IPS DF 4.7 (cell line): Measurements from ENCODE around the gene PARD3B.
"Not testable (repeated sequence)": the region's sequence is repeated elsewhere in the genome, so short reads cannot be mapped to it uniquely, and the experiment has no call there.

Source experiments
- DNase-seq: peaks from one replicate; pipeline ENCODE4 v3.0.0-alpha.2; 2013; ENCODE audit warnings: low spot score; ENCODE audit errors: extremely low read depth

PARD3B gene

DNA sequence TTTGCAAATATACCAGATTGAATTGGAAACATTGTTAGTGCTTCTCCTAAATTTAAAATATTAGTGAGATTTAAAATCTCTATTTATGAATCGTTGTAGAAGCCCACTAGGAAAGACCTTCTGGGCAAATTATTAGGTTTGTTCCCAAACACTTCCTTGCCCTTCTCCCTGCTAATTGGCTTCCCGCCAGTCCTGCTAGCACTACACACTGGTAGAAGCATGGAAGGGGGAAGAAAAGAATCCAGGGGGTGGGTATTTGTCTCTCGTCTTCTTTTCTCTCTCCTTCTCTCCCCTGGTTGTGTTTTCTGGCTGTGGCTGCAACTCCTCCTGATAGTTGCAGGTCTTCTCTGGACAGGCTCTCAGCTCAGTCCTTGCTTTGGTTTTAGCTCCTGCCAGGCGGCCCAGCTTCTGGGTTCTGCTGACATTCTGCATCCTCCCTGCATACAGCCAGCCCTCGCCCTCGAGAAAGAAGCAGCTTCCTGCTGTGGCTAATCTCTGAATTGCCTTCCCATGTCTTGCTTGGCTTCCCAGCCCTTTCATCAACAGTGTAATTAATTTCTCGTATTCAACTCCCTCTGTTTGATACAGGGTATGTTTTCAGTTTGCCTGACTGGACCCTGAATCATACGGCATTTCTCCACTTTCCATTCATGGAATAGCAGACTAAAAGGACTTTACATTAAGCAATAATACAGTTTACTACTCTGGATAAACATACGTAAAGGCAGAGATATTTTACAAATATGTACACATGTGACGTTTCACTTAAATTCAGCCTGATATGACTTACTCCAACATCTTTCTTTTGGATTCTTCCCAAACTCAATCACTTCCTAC is 6.9 kb upstream of the PARD3B start:
- no peak for DNase-seq

DNA sequence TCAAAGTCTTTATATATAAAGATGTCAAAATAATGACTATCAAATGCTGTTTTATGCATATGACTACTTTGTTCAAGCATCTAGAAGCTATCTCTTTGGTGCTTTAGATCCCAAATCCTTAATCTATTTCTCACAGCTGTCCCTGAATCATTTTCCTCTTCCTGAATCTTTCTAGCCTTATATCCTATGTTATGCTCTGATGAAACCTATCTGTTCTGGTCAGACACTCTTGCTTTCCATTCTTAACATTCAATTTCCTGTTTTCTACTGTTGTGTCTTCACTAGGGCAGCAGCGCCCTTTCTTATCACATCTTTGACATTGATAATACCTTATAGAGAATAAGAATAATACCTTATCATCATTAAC is 6.3 kb upstream of the PARD3B start:
- no peak for DNase-seq

DNA sequence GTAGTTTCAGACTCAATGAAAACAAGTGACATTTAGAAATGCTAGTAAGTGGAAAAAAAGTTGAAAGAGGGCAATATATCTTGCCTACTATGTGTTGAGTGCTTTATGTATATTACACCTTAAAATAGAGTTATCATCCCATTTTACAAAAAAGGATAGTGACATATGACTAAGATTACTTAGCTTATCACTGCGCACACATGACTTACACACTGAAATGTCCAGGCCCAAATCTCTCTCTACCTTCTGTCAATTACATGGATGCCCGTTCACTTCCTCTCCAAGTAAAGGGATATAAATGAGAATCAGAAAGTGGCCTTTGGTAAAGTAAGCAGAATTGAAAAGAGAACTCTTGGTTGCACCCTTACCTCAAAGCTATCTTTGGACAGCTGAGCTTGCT is 3.6 kb upstream of the PARD3B start:
- DNase-seq = no peak

DNA sequence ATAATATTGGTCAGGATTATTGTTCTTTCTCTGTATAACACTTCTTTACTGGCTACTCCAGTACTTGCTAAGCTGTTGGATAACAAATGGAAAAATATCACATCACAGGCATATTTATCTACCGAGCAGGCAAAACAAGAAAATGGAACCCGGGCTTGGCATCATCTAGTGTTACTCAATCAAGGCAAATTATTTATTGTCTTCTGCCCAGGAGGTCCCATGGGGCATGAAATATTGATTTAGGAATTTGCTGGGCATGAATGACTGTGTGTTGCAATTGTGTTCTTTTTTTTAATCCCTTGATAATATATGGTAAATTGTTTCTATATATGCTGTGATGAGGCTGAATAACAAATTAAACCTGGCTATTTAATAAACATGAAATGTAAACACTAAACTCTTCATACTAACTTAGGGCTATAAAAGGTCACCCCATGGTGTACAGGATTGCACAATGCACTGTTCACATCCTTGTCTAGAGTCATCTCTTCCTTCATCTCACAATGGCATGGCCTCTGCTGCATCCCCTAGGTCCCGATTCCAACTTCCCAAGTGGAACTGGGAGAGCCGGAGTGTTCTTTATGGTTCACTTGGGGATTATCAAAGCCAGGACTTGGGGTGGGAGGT is 2.2 kb upstream of the PARD3B start:
- DNase-seq = no peak

DNA sequence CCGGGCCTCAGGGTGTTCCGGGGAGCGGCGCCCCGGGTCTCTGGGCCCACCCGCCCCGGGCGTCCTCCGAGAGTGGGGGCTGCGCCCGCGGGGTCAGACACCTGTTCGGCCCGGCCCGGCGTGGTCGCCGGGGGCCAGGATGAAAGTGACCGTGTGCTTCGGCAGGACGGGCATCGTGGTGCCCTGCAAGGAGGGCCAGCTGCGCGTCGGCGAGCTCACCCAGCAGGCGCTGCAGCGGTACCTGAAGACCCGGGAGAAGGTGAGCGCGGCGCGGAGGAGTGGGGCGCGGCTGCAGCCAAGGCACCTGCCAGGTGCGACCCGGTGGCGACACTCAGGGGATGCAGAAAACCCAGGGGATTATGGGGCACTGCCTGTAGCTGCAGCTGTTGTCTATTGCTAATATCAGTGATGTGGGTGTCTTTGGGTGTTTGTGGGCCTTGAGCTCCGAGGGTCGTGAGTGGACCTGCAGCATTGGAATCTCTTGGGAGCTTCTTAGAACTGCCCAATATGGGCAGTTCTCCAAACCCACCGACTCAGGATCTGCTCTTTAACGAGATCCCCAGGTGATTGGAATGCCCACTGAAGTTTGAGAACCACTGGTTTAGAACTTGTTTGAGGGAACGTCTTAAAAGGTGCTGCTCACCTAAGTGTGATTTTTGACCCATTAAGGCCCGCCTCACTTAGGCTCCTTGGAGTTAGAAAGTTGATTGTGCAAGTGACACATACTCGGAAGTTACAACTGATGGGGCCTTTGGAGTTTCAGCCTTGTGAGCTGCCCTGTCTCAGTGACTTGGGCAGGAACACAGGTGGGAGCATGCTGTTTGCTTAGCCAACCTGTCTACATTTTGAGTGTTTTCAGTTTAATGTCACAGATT is 823 bp downstream of the PARD3B start:
- DNase-seq = no peak

DNA sequence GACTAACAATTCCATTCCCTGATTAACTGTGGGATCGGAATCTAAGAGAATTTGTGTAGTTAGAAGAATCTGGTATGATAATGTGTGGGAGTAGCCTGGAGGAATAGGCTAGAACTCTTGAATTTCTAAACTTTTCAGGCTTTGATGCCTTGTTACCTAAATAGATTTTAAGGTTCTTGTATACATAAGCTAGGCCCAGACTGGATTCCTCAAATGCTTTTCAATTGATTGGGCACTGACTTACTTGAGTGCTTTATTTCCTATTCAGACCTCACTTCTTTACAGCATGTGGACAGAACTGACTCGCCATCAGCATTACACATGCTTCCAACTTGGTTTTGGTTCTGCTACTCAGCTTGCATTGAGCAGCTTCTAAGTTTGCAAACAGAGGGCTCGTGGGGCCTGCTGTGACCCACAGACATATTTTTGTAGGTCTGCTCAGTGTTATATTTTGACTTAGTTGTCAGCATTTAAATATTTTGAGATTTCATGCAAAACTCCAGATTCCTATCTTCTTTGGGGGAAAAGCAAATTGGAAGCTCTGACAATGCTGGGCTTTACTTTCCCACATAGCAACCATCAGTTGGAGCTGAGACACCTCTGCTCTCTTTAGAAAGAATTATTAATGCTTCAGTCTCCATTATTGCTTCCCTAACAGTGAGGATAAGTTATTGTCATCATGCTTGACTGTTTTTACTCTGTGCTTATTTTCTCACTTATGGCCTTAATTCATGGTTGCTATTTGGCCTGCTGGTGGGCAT is 5.7 kb downstream of the PARD3B start:
- DNase-seq = no peak

DNA sequence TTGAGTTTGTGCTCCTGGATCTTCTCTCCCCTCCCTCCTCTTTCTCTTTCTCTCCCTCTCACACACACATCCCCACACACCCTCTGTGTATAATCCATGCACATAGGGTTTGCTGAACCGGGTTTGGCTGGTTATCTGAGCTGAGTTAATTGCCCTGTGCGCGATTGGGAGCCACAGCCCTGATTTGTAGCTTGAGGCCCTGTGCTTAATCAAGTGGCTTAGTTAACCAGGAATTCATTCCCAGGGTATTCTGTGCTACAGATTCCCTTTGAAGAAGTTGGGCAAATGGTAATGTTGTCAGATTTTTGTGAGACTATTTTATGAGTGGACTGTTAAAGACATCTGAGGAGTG is 6.2 kb downstream of the PARD3B start:
- no peak for DNase-seq

DNA sequence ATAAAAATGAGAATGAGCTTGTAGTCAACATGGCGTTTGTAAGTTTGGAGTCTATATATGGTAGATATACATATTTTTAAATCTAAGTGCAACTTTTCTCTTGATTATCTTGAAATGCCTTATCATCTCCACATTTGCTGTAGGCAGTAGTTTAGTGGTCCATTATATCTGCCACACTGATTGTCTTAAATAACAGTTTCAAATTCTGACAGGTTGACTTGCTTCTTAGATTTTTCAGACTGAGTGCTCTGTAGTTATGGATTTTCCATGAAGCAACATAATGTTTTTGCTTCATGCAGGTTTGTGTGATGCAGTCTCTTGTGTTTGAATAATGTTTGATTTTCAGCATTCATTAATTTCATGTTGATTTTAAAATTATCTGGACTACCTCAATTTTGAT is 12.3 kb downstream of the PARD3B start:
- no peak for DNase-seq

DNA sequence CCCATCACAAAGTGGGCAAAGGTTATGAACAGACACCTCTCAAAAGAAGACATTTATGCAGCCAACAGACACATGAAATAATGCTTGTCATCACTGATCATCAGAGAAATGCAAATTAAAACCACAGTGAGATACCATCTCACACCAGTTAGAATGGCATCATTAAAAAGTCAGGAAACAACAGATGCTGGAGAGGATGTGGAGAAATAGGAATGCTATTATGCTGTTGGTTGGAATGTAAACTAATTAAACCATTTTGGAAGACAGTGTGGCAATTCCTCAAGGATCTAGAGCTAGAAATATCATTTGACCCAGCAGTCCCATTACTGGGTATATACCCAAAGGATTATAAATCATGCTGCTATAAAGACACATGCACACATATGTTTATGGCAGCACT is 14.1 kb downstream of the PARD3B start:
- not testable (repeated sequence) for DNase-seq

DNA sequence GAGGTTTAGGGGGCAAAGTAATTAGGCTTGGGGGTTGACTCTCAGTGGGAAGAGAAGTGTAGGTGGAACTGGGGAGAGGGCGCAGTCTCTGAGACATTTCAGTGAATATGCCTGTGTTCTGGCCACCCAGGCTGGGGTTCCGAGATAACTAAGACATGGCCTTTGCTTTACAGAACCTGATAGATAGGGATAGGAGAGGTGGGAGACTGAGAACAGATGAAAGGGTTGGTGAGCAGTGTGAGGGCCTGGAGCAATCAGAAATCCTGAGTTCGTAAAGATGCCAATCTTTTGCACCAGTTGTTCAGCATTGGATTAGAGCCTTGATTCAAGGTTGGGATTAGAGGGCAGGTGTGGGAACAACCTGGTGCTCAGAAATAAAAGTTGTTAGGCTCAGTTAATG is 15.6 kb downstream of the PARD3B start:
- no peak for DNase-seq

DNA sequence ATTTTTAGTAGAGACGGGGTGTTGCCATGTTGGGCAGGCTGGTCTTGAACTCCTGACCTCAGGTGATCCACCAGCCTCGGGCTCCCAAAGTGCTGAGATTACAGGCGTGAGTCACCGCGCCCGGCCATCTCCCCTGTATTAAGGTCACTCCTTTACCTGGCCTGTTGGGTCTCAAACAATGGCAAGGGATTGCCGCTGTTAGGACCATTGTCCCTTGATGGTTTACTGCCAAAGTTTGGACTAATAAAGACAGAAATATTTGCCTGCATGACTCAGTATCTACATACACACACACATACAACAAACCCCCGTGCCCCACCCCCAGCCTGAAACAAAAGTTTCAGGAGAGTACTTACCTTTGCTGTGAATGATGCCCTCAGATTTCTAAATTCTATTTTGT is 16.5 kb downstream of the PARD3B start:
- DNase-seq = no peak

DNA sequence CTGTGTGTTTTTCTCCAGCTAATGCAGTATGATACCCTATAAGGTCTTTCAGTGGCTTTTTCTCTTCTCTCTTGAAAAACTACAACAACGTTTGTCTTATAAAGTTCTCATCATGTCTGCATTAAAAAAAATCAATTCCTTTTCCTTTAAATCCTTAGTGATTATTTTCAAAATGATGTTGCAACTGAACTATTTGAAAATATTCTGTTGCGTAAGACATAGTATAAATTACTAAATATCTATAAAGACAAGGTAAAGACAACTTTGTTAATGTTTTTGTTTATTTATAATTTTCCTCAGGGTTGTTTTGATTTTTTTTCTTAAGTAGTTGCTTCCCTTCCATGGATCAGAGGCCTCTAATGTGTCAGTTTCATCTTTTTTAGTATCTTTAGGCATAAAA is 21.2 kb downstream of the PARD3B start:
- no peak for DNase-seq

DNA sequence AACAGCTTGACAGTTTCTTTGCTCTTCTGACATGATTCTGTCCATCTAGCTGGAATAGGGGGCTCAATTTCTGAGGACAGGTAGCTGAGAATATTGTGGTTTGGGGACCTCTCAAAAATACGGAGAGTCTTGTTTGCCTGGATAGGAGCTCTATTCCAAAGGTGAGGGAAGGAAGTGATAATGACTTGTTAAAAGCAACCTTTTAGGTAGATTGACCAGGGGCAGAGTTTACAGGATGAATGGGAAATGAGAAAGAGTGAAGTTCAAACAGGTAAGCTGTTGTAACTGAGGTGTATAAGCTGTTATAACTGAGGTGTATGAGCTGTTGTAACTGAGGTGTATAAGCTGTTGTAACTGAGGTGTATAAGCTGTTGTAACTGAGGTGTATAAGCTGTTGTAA is 25.1 kb downstream of the PARD3B start:
- no peak for DNase-seq

DNA sequence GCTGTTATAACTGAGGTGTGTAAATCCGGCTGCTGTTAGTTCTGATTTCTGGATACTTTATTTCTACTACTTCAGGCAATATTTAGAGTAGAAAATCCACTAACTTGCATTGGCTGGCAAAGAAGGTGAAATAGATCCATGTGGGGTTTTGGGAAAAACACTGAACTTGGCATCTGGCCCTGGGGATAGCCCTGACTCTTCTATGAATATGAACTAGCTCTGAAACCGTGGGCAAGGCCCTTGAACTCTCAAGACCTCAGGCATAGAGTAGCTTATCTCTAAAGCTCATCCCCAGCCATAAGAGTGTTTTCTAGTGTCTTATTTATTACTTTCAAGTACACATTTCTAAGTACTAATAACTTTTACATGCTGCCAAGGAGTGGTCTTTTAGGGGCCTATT is 25.8 kb downstream of the PARD3B start:
- no peak for DNase-seq

DNA sequence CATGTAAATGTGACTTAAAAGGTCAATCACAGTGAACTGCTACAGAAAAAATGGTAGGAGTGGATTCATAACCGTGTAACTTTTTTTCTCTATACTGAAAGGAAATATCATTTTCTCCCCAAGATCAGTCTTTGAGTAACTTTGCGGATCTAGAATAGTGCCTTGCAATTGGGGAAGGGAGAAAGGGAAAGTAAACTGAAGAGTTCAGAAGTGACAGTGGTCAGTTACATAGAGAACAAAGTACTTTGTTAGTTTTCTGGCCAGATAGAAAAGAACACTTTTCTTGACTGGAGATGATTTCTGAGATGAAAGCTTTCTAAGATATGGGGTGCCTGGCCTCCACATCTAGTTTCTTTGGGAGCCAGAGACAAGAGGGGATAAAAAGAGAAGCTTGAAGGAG is 26.6 kb downstream of the PARD3B start:
- DNase-seq = no peak

DNA sequence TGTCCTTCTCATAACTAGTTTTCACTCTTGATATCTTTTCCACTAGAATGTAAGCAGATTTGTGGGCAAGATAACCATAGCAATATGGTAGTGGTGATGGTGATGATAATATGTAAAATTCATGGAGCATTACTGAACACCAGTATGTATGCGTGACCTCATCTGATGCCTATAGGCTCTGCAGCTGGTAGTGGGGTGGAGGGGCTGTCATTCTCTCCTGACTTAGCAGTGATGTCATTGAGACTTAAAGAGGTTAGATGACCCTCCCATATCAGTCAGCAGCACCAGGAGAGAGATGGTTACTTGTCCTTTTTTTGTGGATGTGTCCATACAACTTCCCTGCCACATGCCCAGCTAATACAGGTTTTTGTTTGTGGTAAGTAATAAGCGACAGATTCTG is 27.9 kb downstream of the PARD3B start:
- no peak for DNase-seq

DNA sequence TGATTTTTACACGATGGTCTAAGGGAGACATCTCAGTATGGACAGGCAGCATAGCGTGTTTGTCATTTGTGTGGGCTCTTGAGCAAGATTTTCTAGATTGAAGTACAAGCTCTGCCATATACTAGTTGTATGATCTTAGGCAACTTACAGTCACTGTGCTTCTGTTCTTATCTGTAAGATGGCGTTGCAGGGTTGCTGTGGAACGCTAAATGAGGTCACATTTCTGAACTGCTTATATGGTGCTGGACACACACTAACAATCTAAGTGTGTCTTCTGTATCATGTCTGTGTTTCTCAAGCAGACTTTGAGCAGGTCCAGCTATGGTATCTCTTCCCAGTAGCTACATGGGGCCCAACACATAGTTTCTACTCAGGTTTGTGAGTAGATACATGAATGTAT is 29.2 kb downstream of the PARD3B start:
- no peak for DNase-seq

DNA sequence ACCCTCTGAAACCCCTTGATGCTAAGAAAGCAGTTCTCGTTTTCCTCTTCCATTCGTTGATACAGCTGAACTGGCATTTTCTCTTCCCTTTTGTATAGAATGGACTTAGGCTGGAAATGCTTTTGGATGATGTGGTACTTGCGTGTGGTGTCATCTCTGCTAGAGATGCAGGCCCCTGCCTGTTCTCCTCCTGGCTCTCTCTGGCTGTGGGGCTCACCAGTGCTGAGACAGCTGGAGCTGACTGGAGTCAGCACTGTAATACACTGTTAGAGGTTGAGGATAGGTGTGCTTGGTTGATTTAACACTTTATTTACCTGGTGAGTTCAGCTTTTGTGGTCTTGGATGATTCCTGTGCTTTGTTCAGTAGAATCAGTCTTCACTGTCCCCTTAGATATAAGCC is 30.2 kb downstream of the PARD3B start:
- DNase-seq = no peak

DNA sequence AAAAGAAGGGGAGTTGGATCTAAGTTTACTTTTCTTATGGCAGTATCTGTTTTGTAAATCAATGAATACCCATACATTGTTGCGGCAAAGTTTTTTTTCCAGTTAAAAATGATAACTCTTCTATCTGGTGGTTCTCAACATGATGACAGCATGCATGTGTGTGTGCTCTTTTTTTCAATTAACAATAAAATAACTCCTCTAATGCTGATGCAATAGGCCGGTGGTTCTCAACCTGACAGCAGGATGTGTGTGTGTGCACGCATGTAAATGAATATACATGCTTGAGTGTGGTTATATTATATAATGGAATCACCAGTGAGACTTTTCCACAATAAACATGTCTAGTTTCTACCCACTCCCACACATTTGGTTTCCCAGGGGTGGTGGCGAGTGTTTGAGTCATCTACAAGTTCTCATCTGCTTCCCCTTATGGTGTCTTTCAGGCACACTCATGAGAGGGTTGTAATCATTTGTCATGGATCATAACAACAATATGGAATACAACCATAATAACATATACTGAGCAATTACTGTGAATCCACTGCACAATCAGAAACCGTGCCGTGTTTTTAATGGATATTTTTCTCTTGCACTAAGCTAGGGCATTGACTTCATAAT is 31.2 kb downstream of the PARD3B start:
- no peak for DNase-seq

DNA sequence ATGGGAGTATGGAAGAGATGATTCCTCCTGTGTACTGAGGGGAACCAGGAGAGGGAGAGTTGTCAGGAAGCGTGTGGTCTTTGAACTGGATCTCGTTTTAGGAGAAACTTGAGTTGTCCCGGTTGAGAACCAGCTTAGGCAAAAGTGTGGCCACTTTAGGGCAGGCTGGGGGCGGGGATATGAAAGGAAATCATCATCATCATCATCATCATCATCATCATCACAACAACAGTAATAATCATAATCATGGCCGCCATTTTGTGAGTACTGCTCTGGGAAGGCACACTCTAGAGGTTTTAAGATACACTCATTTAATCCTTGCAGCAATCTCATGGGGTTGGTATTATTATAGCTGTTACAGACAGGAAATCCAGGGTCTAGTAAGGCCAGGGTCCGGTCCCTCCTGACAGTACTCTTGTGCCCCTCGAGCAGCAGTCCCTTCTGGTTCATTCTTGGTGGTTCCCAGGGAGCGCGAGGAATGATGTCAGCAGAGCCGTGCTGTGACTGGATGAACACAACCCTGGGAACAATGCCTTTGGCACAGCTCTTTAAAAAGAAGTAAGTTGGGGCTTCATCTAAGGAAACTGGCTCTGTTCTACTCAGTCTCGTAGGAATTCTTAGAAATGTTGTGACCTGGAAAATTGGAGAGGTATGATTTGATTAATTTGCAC is 33.8 kb downstream of the PARD3B start:
- no peak for DNase-seq

DNA sequence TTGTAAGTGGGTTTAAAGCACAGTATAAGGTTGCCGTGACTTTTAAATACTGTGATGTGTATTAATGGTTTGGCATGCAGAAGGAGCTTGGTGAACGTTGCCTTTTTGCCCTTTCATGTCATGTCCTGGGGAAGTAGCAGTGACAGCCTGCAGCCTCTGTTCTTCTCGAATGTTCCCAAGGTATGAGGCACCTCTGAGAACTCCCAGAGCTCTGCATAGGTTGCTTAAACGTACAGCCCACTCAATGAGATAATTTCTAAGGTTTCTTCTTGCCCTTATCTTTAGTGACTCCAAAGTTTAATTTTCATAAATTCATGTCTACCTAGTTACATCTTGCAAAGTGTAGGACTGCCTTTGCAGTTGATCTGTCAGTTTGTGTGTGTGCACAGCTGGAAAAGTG is 36.7 kb downstream of the PARD3B start:
- DNase-seq = no peak
